Measurements from ENCODE around the gene SEMA6C.
A peak's percentile ranks its signal among the peaks of the same experiment; 100 is the strongest.
"Not testable (repeated sequence)": the region's sequence is repeated elsewhere in the genome, so short reads cannot be mapped to it uniquely, and the experiment has no call there.

SEMA6C gene, protein sequence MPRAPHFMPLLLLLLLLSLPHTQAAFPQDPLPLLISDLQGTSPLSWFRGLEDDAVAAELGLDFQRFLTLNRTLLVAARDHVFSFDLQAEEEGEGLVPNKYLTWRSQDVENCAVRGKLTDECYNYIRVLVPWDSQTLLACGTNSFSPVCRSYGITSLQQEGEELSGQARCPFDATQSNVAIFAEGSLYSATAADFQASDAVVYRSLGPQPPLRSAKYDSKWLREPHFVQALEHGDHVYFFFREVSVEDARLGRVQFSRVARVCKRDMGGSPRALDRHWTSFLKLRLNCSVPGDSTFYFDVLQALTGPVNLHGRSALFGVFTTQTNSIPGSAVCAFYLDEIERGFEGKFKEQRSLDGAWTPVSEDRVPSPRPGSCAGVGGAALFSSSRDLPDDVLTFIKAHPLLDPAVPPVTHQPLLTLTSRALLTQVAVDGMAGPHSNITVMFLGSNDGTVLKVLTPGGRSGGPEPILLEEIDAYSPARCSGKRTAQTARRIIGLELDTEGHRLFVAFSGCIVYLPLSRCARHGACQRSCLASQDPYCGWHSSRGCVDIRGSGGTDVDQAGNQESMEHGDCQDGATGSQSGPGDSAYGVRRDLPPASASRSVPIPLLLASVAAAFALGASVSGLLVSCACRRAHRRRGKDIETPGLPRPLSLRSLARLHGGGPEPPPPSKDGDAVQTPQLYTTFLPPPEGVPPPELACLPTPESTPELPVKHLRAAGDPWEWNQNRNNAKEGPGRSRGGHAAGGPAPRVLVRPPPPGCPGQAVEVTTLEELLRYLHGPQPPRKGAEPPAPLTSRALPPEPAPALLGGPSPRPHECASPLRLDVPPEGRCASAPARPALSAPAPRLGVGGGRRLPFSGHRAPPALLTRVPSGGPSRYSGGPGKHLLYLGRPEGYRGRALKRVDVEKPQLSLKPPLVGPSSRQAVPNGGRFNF

GRCh38 chr1:151146412-151147131, at the start of gene SEMA6C:
TSS of gene SEMA6C (minus strand) at chr1:151146631. CDS start at chr1:151142621, 4,010 bp downstream.
- peak; percentile 92 for DNase-seq (ENCODE audit: low spot score)

- DNase-seq (ENCODE audit: low spot score): peak; percentile 52
These were observed 48.6 kb upstream of the SEMA6C start for GRCh38 chr1:151194894-151195594.

DNA sequence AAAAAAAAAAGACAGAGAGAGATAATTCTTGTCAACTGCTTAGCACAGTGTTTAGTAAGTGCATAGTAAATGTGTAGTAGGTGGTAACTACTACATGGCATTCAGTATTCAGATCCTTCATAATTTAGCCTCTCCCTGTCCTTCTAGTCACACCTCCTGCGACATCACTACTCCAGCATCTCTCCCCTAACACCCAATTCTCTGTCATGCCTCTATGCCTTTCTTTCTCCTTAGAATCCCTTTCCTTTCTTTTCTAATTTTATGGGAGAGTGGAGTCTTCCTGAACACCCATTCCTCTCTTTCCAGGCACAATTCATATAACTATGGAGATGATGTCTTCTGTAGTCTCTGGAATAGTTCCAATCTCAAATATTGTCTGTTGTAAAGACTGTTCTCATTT, 47.4 kb upstream of the SEMA6C start:
- DNase-seq (ENCODE audit: low spot score): no peak

GRCh38 chr1:151193304-151193703, 46.9 kb upstream of the SEMA6C start:
- no peak for DNase-seq (ENCODE audit: low spot score)

DNA sequence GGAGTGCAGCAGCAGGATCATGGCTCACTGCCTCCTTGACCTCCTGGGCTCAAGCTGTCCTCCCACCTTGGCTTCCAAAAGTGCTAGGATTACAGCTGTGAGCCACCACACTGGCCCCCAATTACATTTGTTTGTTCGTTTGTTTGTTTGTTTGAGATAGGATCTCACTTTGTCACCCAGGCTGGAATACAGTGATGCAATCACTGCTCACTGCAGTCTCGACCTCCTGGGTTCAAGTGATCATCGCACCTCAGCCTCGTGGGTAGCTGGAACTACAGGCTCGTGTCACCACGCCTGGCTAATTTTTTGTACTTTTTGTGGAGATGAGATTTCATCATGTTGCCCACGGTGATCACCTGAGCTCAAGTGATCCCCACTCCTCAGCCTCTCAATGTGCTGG, 45.6 kb upstream of the SEMA6C start:
- no peak for DNase-seq (ENCODE audit: low spot score)

DNA sequence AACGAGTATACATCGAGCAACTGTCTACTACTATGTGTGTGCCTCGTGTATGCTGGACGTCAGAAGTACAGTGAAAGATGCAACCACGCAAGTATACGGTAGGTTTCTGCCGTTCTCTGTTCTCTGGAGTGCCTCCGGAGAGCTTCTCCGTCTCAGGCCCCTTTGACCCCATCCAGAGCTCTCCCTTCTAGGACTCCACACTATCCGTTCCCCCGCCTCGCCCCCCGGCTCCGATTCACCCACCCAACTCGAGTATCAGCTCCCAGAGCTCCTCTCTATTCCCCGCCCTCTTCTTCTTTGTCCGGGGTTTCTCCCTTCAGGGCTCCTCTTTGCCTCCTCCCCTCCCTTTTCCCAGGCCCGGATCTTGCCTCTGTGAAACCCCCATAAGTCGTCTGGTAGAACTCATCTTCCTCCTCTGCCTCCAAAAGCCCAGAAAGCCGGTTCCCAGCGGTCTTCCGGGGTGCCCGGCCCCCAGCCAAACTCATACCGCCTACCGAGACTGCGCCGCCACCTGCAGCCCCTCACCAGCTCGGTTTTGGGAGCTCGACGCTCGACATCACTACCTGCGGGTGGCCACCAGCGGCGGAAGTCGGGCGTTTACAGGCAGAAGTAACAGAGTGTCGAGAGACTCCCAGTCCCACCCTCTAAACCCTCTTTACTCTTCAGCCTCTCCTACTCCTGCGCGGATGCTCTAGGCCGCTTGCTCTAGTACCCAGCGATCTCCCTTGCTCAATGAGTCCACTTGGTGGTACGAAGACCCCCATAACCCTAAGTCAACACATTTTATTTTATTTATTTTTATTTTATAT, 43.4 kb upstream of the SEMA6C start, which contains the start of gene VPS72:
TSS of gene VPS72 (minus strand) at position 561 of the 809 bp plus-strand sequence. CDS start at position 485, 76 bp downstream.
- DNase-seq (ENCODE audit: low spot score): peak; percentile 78

GRCh38 chr1:151188667-151189066, 42.2 kb upstream of the SEMA6C start:
- DNase-seq (ENCODE audit: low spot score): not testable (repeated sequence)

DNA sequence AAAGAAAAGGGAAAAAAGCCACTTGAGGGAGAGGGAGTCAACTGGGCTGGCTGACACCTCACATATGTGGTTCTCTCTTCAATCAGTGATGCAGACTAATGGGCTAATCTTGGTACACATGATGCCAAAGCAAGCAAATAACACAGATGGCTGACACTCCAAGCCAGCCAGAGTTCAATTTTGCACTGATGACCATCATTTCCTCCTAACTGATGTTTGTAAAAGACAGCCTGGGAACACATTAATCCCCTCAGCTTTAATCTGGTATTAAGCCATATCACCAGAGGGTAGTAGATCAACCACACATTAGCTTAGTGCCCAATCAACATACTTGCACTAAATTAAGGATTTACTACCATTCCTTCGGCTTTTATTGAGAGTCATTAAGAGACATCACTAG, 40.8 kb upstream of the SEMA6C start:
- DNase-seq (ENCODE audit: low spot score): no peak

- DNase-seq (ENCODE audit: low spot score): no peak
These were observed 37.8 kb upstream of the SEMA6C start for GRCh38 chr1:151184211-151184610.

DNA sequence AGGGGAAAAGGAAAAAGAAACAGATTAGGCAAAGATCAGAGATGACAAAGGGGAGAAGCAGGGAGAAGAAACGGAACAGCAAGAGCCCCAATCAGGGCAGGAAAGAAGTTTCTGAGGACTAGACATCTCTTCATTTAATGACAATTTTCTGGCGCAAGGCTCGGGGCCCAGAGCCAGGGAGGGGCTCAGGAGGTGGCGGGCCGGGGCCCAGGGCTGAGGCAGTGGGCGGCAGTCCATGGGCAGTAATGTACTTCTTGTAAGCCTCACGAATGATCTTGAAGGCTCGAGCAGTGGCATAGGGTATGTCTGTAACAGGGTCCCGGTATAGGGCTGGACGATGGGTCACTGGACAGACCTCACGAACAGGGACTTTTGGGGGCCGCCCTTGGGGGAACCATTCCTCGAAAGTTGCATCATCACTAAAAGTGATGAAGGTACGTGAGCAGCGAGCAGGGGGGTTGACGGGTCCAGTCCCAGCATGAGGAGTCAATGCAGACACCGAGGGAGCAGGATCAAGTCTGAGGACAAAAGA, 30.1 kb upstream of the SEMA6C start:
- no peak for DNase-seq (ENCODE audit: low spot score)

- DNase-seq (ENCODE audit: low spot score): no peak
These were observed 29.4 kb upstream of the SEMA6C start, which contains the start of gene TMOD4 for GRCh38 chr1:151175863-151176262. TSS of gene TMOD4 (minus strand) at chr1:151175981. CDS start at chr1:151174875, 1,106 bp downstream.

GRCh38 chr1:151175041-151175741, 28.8 kb upstream of the SEMA6C start:
- no peak for DNase-seq (ENCODE audit: low spot score)

DNA sequence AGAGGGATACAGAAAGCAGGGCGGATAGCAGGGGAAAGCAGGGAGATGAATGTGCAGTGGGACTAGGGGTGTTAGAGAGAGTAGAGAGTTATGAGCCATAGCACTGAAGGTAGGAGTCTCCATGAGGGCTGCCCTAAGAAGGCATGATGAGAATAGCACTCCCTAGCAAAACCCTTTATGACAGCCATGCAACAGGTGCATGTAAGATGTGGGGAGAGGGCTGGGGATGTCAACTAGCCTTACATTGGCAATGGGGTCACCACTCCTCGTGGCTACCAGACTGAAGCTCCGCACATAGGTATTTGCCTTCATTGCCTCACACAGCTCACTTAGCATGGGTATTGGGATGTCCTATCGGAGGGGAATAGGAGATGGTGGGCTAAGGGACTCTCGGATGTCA, 24.8 kb upstream of the SEMA6C start:
- DNase-seq (ENCODE audit: low spot score): no peak

DNA sequence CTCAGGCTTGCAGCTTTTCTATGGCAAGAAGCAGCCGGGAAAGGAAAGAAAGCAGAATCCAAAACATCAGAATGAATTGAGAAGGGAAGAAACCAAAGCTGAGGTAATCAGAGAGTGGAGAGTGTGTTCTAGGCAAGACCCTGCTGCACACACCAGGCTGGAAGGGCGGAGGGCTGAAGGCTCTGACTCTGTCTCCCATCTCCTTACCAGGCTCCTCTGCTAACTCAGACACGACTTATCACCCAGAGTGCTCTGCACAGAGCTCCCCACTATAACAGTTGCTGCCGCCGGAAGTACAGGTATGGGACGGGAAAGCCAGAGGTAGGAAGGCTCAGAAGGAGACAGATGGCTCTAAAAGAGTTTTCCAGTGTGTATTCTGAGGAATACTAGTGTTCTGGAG, 20.7 kb upstream of the SEMA6C start:
- DNase-seq (ENCODE audit: low spot score): no peak

- no peak for DNase-seq (ENCODE audit: low spot score)
These were observed 20.1 kb upstream of the SEMA6C start for GRCh38 chr1:151166505-151166956.

GRCh38 chr1:151165738-151166504, 19.5 kb upstream of the SEMA6C start, which contains the start of the genes LYSMD1 and SCNM1:
TSS of gene LYSMD1 (minus strand) at chr1:151165902. CDS start at chr1:151165258, 644 bp downstream.
TSS of gene SCNM1 (plus strand) at chr1:151166144. CDS start at chr1:151166153, 9 bp downstream.
- DNase-seq (ENCODE audit: low spot score): peak; percentile 83

DNA sequence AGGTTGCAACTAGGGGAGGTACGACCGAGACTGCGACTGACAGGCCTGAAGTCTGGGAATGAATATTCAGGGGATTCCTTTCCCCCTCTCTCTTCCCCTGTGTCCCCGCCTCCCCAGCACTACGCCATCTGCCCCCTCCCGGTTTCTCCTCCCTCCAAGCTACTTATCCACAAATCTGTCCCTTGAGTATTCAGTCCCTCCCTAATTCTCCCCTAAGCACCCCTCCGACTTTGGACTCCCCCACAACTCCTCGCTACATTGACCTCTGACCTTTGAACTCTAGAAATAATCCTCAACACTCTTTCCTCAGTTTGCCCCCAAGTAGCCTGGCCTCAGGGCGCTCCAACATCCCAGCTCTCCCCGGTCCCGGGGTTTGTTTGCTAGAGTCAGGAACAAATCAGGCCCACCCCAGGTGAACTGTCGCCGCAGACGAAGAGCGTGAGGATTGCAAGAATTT, 18.9 kb upstream of the SEMA6C start:
- DNase-seq (ENCODE audit: low spot score): no peak

DNA sequence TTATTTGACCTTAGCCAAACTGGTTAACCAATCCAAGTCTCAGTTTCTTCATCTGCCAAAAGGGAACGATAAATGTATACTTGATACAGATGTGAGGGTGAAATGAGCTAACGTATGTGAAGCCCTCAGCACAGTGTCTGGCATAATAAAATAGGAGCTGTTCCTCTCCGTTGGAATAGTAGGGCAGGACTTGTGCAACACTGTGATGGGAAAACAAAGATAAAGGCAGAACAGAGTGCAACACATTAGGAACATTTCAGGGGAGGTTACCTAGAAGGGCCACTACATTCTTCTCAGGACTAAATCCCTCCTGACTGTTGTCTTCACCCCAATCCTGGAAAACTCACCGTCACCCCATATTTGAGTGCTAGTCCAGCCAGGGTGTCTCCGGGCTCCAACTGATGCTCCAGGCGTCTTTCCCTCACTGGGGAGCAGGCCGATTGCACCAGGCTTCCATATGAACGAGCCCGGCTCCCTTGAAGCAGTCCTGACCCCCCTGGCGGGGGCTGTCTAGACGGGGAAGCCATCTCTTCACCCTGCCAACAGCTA, 18.4 kb upstream of the SEMA6C start:
- DNase-seq (ENCODE audit: low spot score): no peak
